GM23248 (cell line): Measurements from ENCODE around the gene EXD1. TPM values are rescaled to one million over a fixed set of nuclear protein-coding genes. Genes with fewer than 3 reads are reported as not detected.

ENCODE experiments used
- DNase-seq: peaks from one replicate; pipeline ENCODE4 v3.0.0-alpha.2; 2015
- H2AFZ ChIP-seq: fragments of 200-600 bp; sonication (generic); 2 replicates; pipeline ENCODE4 v1.6.1; 2016; ENCODE audit warnings: antibody characterized with exemption
- H3F3A ChIP-seq: fragments of 200-600 bp; sonication (generic); 2 replicates; pipeline ENCODE4 v1.6.1; 2016; ENCODE audit warnings: mild to moderate bottlenecking, antibody characterized with exemption, mixed run types; ENCODE audit not compliant: insufficient read depth
- H3K27ac ChIP-seq: fragments of 200-600 bp; sonication (generic); 2 replicates; pipeline ENCODE4 v1.5.1; 2016; ENCODE audit warnings: mild to moderate bottlenecking
- H3K27me3 ChIP-seq: fragments of 200-600 bp; sonication (generic); replicated peaks from 2 replicates; pipeline ENCODE4 v1.6.1; 2016; ENCODE audit warnings: mild to moderate bottlenecking; ENCODE audit not compliant: insufficient read depth
- H3K36me3 ChIP-seq: fragments of 200-600 bp; sonication (generic); 2 replicates; pipeline ENCODE4 v1.6.1; 2016; ENCODE audit warnings: low read depth, mild to moderate bottlenecking
- H3K4me1 ChIP-seq: fragments of 200-600 bp; sonication (generic); 2 replicates; pipeline ENCODE4 v1.6.1; 2016; ENCODE audit warnings: mild to moderate bottlenecking; ENCODE audit not compliant: insufficient read depth
- H3K4me2 ChIP-seq: fragments of 200-600 bp; sonication (generic); one replicate; pipeline ENCODE4 v1.6.1; 2016; ENCODE audit warnings: mild to moderate bottlenecking; ENCODE audit not compliant: unreplicated experiment
- H3K4me3 ChIP-seq: fragments of 200-600 bp; sonication (generic); 2 replicates; pipeline ENCODE4 v1.5.1; 2016; ENCODE audit warnings: mild to moderate bottlenecking
- H3K79me2 ChIP-seq: fragments of 200-600 bp; sonication (generic); 2 replicates; pipeline ENCODE4 v1.6.1; 2016; ENCODE audit warnings: mild to moderate bottlenecking; ENCODE audit not compliant: insufficient read depth
- H3K9ac ChIP-seq: fragments of 200-600 bp; sonication (generic); 2 replicates; pipeline ENCODE4 v1.6.1; 2016; ENCODE audit warnings: mild to moderate bottlenecking
- H3K9me2 ChIP-seq: fragments of 200-600 bp; sonication (generic); 2 replicates; pipeline ENCODE4 v1.6.1; 2016; ENCODE audit warnings: mixed run types, mild to moderate bottlenecking, moderate library complexity; ENCODE audit not compliant: insufficient read depth
- H3K9me3 ChIP-seq: fragments of 200-600 bp; sonication (generic); one replicate; pipeline ENCODE4 v1.6.1; 2017; ENCODE audit warnings: low read depth
- H4K20me1 ChIP-seq: fragments of 200-600 bp; sonication (generic); 2 replicates; pipeline ENCODE4 v1.6.0; 2016; ENCODE audit not compliant: insufficient read depth
- EZH2 ChIP-seq: fragments of 200-600 bp; sonication (generic); IDR thresholded peaks from 2 replicates; pipeline ENCODE4 v1.6.1; 2018; ENCODE audit warnings: antibody characterized with exemption, mild to moderate bottlenecking; ENCODE audit not compliant: insufficient read depth, poor library complexity, severe bottlenecking
- EZH2phosphoT487 ChIP-seq: fragments of 200-600 bp; sonication (generic); IDR thresholded peaks from 2 replicates; pipeline ENCODE4 v1.6.1; 2018; ENCODE audit warnings: antibody characterized with exemption, moderate library complexity, mild to moderate bottlenecking, low read depth; ENCODE audit not compliant: insufficient read depth
- WGBS, 2 experiments: methylation state at CpG; one replicate each; pipeline ENCODE4 v1.1.6; 2015 to 2017; ENCODE audit warnings: low lambda C conversion rate in 2 of 2, low coverage in 1 of 2; ENCODE audit errors: missing lambda C conversion rate in 2 of 2; 5-methylcytosine and 5-hydroxymethylcytosine counted together
- in situ Hi-C: fragments of 300-500 bp; cut with MboI; formaldehyde crosslinking; loops from 2 replicates; pipeline ENCODE4 v1.15.0; 2020
- polyA plus RNA-seq: library from polyadenylated mRNA; unstranded; fragments of >200 nt; fragmentation: Nextera tagmentation; extraction: Ambion mirVana; gene quantifications from 2 replicates; pipeline ENCODE4 v1.2.1, GENCODE V29; 2016
- total RNA-seq: library from RNA; depleted of rRNA; stranded (reverse); fragments of >200 nt; shearing (Covaris generic); gene quantifications from 2 replicates; pipeline ENCODE4 v1.2.3, GENCODE V29; 2014; rRNA removed

Gene EXD1
- total and polyA plus RNA-seq, 2 experiments from 2014 or later, result not detected

- 61 to 68% methylated on average over 10 of the region's 10 CpGs for WGBS, 2 experiments
- no peaks in the 10 kb centered on the region for H3K79me2 ChIP-seq
- H3K9me2 ChIP-seq, result no peaks in the 10 kb centered on the region
- no peak overlapping the region for H3K9ac ChIP-seq
- H3K27me3 ChIP-seq, result 0 out of 2 replicates have a peak, but pooled peaks cover 3% of the 10 kb centered on the region
- no peak overlapping the region for H2AFZ ChIP-seq
- H3K4me2 ChIP-seq, result no peak overlapping the region
- H3K4me3 ChIP-seq, result no peak overlapping the region
- H3F3A ChIP-seq, result no peaks in the 10 kb centered on the region
- H3K9me3 ChIP-seq, result no peaks in the 10 kb centered on the region
- TF ChIP-seq EZH2 (no peak), EZH2phosphoT487 (no peak)
- H3K36me3 ChIP-seq, result no peaks in the 10 kb centered on the region
- no peak for DNase-seq
- no peak overlapping the region for H3K27ac ChIP-seq
- no peaks in the 10 kb centered on the region for H4K20me1 ChIP-seq
- no peaks in the 10 kb centered on the region for H3K4me1 ChIP-seq
- in situ Hi-C loops, result no loop called here
Measured at GRCh38 chr15:41133454-41133853, 97.1 kb downstream of the EXD1 start.

Other genes starting within 250 kb of the EXD1 start
- 25.9 and 40.0 TPM in 2 replicates for gene INO80, start 114.5 kb downstream of the EXD1 start, total RNA-seq
- gene INO80, start 114.5 kb downstream of the EXD1 start, polyA plus RNA-seq, result 4.6 and 5.3 TPM in 2 replicates
- 70.9 and 85.5 TPM in 2 replicates for gene CHP1, start 511 bp upstream of the EXD1 start, total RNA-seq
- 86.2 and 93.6 TPM in 2 replicates for gene CHP1, start 511 bp upstream of the EXD1 start, polyA plus RNA-seq
- gene OIP5, start 101.8 kb upstream of the EXD1 start, total RNA-seq, result 2.3 and 7.3 TPM in 2 replicates
- 7.8 and 8.6 TPM in 2 replicates for gene OIP5, start 101.8 kb upstream of the EXD1 start, polyA plus RNA-seq
- 33.3 and 77.9 TPM in 2 replicates for gene NUSAP1, start 102.1 kb upstream of the EXD1 start, total RNA-seq
- gene NUSAP1, start 102.1 kb upstream of the EXD1 start, polyA plus RNA-seq, result 43.1 and 47.1 TPM in 2 replicates
- gene NDUFAF1, start 171.7 kb upstream of the EXD1 start, total RNA-seq, result 18.8 and 27.3 TPM in 2 replicates
- gene NDUFAF1, start 171.7 kb upstream of the EXD1 start, polyA plus RNA-seq, result 32.0 and 33.9 TPM in 2 replicates
- 16.3 and 20.5 TPM in 2 replicates for gene RTF1, start 186.3 kb upstream of the EXD1 start, total RNA-seq
- 58.6 and 61.7 TPM in 2 replicates for gene RTF1, start 186.3 kb upstream of the EXD1 start, polyA plus RNA-seq